Keratinocyte (primary cell): ENCODE results near the gene RNASE9. TPM values are rescaled to one million over a fixed set of nuclear protein-coding genes. Genes with fewer than 3 reads are reported as not detected.

ENCODE experiments used
- DNase-seq: peaks from one replicate; pipeline ENCODE4 v3.0.0-alpha.2; 2011; ENCODE audit warnings: low read depth, missing footprints, low spot score
- FAIRE-seq: peaks from 2 replicates; lab custom pipeline; 2011; peaks lifted over from hg19 to GRCh38; lab: Jason Lieb, UNC
- H2AFZ ChIP-seq: 2 replicates; pipeline ENCODE4 v1.6.0; 2012; ENCODE audit warnings: low read length, control low read depth, inconsistent platforms; ENCODE audit not compliant: control insufficient read depth
- H3K27ac ChIP-seq: 2 replicates; pipeline ENCODE4 v1.5.1; 2011; ENCODE audit warnings: low read length; ENCODE audit not compliant: control insufficient read depth, insufficient read depth
- H3K27me3 ChIP-seq: 3 replicates; pipeline ENCODE4 v1.6.0; 2011; ENCODE audit warnings: low read length; ENCODE audit not compliant: control insufficient read depth, insufficient read depth; ENCODE audit errors: extremely low read depth
- H3K36me3 ChIP-seq, 2 experiments: 2 replicates in 1 of 2; 3 replicates in 1 of 2; pipeline ENCODE4 v1.5.1; 2011; ENCODE audit warnings: low read length in 2 of 2, mild to moderate bottlenecking in 1 of 2; ENCODE audit not compliant: control insufficient read depth in 2 of 2, insufficient read depth in 2 of 2; ENCODE audit errors: extremely low read depth in 1 of 2
- H3K4me1 ChIP-seq: 3 replicates; pipeline ENCODE4 v1.5.1; 2011; ENCODE audit warnings: low read length; ENCODE audit not compliant: control insufficient read depth, insufficient read depth; ENCODE audit errors: extremely low read depth
- H3K4me2 ChIP-seq: 3 replicates; pipeline ENCODE4 v1.6.0; 2011; ENCODE audit warnings: low read depth, low read length; ENCODE audit not compliant: control insufficient read depth, insufficient read depth; ENCODE audit errors: extremely low read depth
- H3K4me3 ChIP-seq, 3 experiments: fragments of 200-600 bp in 1 of 3; sonication (generic) in 1 of 3; 2 replicates in 2 of 3; 3 replicates in 1 of 3; pipeline ENCODE4 v1.5.1; 2011 to 2016; ENCODE audit warnings: low read length in 3 of 3, mild to moderate bottlenecking in 3 of 3, control low read depth in 2 of 3, inconsistent platforms in 1 of 3, low read depth in 1 of 3, mixed read lengths in 1 of 3, mixed run types in 1 of 3, moderate library complexity in 1 of 3; ENCODE audit not compliant: control insufficient read depth in 2 of 3, insufficient read depth in 2 of 3; ENCODE audit errors: extremely low read depth in 1 of 3
- H3K79me2 ChIP-seq: 2 replicates; pipeline ENCODE4 v1.6.0; 2012; ENCODE audit warnings: low read length; ENCODE audit not compliant: control insufficient read depth, insufficient read depth
- H3K9ac ChIP-seq: 3 replicates; pipeline ENCODE4 v1.6.0; 2011; ENCODE audit warnings: low read length; ENCODE audit not compliant: control insufficient read depth, insufficient read depth; ENCODE audit errors: extremely low read depth
- H3K9me1 ChIP-seq: 3 replicates; pipeline ENCODE4 v1.6.0; 2011; ENCODE audit warnings: low read length; ENCODE audit not compliant: control insufficient read depth, insufficient read depth; ENCODE audit errors: extremely low read depth
- H3K9me3 ChIP-seq: 2 replicates; pipeline ENCODE4 v1.5.1; 2012; ENCODE audit warnings: low read depth, low read length; ENCODE audit not compliant: control insufficient read depth
- H4K20me1 ChIP-seq: 3 replicates; pipeline ENCODE4 v1.6.0; 2011; ENCODE audit warnings: low read length; ENCODE audit not compliant: control insufficient read depth, insufficient read depth; ENCODE audit errors: extremely low read depth
- CTCF ChIP-seq, 3 experiments: IDR thresholded peaks in 1 of 3; conservative IDR thresholded peaks in 1 of 3; optimal IDR thresholded peaks in 1 of 3; 2 replicates in 2 of 3; 3 replicates in 1 of 3; pipeline versions ENCODE3 to v1.5.1; 2011; ENCODE audit warnings: low read length in 3 of 3, mild to moderate bottlenecking in 3 of 3, moderate library complexity in 2 of 3, control low read depth in 1 of 3, inconsistent platforms in 1 of 3; ENCODE audit not compliant: insufficient read depth in 2 of 3; ENCODE audit errors: extremely low read depth in 1 of 3
- EZH2 ChIP-seq: IDR thresholded peaks from one replicate; pipeline ENCODE4 v1.6.1; 2012; ENCODE audit warnings: inconsistent platforms, mild to moderate bottlenecking, low read length, moderate library complexity
- dilution Hi-C: fragments of 300-500 bp; cut with MboI; formaldehyde crosslinking; loops from one replicate; pipeline ENCODE4 v1.7.0; 2020; ENCODE audit warnings: low sequenced_read_pairs; ENCODE audit not compliant: extremely low pct_ligation_motif_present
- polyA plus RNA-seq, 5 experiments: library from polyadenylated mRNA; depleted of rRNA in 3 of 5; stranded (reverse) in 3 of 5; stranded (forward) in 1 of 5; unstranded in 1 of 5; fragments of >200 nt; gene quantifications; 1 replicate in 1 of 5; 2 replicates in 3 of 5; 3 replicates in 1 of 5; pipeline versions ENCODE4 v1.2.1 to v1.2.3, GENCODE V29; 2011 to 2012; ENCODE audit warnings: missing spikeins in 2 of 5, low read depth in 1 of 5, low replicate concordance in 1 of 5

The RNASE9 gene
- polyA plus RNA-seq, 1 donor (not counting 4 experiments of a cell fraction or from before 2014, with no cell fraction given), result not detected

- Histone ChIP-seq H3K4me3 (no peak overlapping the region), H2AFZ (no peak overlapping the region), H3K9me3 (no peaks in the 10 kb centered on the region), H3K9ac (no peak overlapping the region), H3K9me1 (no peaks in the 10 kb centered on the region), H3K36me3 (no peaks in the 10 kb centered on the region), H3K4me2 (no peak overlapping the region), H4K20me1 (no peaks in the 10 kb centered on the region), H3K4me1 (no peaks in the 10 kb centered on the region), H3K79me2 (no peaks in the 10 kb centered on the region), H3K27ac (no peak overlapping the region), H3K27me3 (no peaks in the 10 kb centered on the region)
- TF ChIP-seq EZH2 (no peak), CTCF (optimal IDR thresholded peaks at IDR 0.05 in 1 of 3, IDR thresholded peaks at IDR 0.05 in 1 of 3, conservative IDR thresholded peaks at IDR 0.05 in 1 of 3; ENCODE audit: extremely low read depth in 1 of 3, insufficient read depth in 2 of 3, low read length in 3 of 3) (peak; percentile 66 to 81 (median 80))
- FAIRE-seq, result no peak
- dilution Hi-C loops, result no loop called here
- DNase-seq, result no peak
Observed at GRCh38 chr14:20606190-20606901, 45.5 kb upstream of the RNASE9 start.

- Histone ChIP-seq H3K9ac (no peak overlapping the region), H3K36me3 (no peaks in the 10 kb centered on the region), H3K4me3 (no peak overlapping the region), H3K9me3 (no peaks in the 10 kb centered on the region), H3K27me3 (no peaks in the 10 kb centered on the region), H3K27ac (no peak overlapping the region), H3K4me2 (no peak overlapping the region), H3K4me1 (no peaks in the 10 kb centered on the region), H4K20me1 (no peaks in the 10 kb centered on the region), H2AFZ (no peak overlapping the region), H3K9me1 (no peaks in the 10 kb centered on the region), H3K79me2 (no peaks in the 10 kb centered on the region)
- DNase-seq (no peak), FAIRE-seq (no peak)
- dilution Hi-C loops, result no loop called here
- TF ChIP-seq EZH2, result no peak
- TF ChIP-seq CTCF (optimal IDR thresholded peaks at IDR 0.05 in 1 of 3, IDR thresholded peaks at IDR 0.05 in 1 of 3, conservative IDR thresholded peaks at IDR 0.05 in 1 of 3; ENCODE audit: extremely low read depth in 1 of 3, insufficient read depth in 2 of 3, low read length in 3 of 3), result no peak
Observed at GRCh38 chr14:20603813-20604690, 43.2 kb upstream of the RNASE9 start.
